A549 (cell line): ENCODE data around the gene BAK1. TPM values are rescaled to one million over a fixed set of nuclear protein-coding genes. Genes with fewer than 3 reads are reported as not detected.

Source experiments
- ATAC-seq, 2 experiments: fragments of 200-7000 bp in 1 of 2; fragments of >200 bp in 1 of 2; cut with Nextera tagmentation in 1 of 2; cut with Tn5 transposase in 1 of 2; 3 replicates each; pipeline versions ENCODE4 v1.8.0 to v1.9.1; 2018 to 2020; ENCODE audit warnings: mild to moderate bottlenecking in 1 of 2, moderate library complexity in 1 of 2
- CTCF ChIA-PET: fragments of 300-600 bp; sonication (Branson Sonifier 250); formaldehyde crosslinking; extraction: SDS; loops from one replicate; lab custom pipeline; 2021; ENCODE audit warnings: antibody characterized with exemption, inconsistent platforms; lab: Yijun Ruan, JAX
- POLR2A ChIA-PET: fragments of 350-600 bp; formaldehyde crosslinking; extraction: SDS; loops from one replicate; lab custom pipeline; 2021; ENCODE audit warnings: antibody characterized with exemption, inconsistent platforms; lab: Yijun Ruan, JAX
- DNase-seq, 2 experiments: peaks; one replicate each; pipeline versions ENCODE4 v3.0.0 to v3.0.0-alpha.2; 2011 to 2016; ENCODE audit warnings: low read depth in 1 of 2, low spot score in 1 of 2
- FAIRE-seq: peaks from 2 replicates; lab custom pipeline; 2011; peaks lifted over from hg19 to GRCh38; lab: Jason Lieb, UNC
- H3K27ac ChIP-seq, 2 experiments: fragments of >200 bp; sonication (Bioruptor Twin); formaldehyde crosslinking; 3 replicates each; pipeline ENCODE4 v1.5.1; 2016 to 2017
- H3K4me1 ChIP-seq: fragments of >200 bp; sonication (Bioruptor Twin); formaldehyde crosslinking; 3 replicates; pipeline ENCODE4 v1.6.1; 2016
- H3K4me2 ChIP-seq: fragments of >200 bp; sonication (Bioruptor Twin); formaldehyde crosslinking; 3 replicates; pipeline ENCODE4 v1.6.1; 2016
- H3K4me3 ChIP-seq: fragments of >200 bp; sonication (Bioruptor Twin); formaldehyde crosslinking; 3 replicates; pipeline ENCODE4 v1.5.1; 2016
- H3K9me3 ChIP-seq: fragments of >200 bp; sonication (Bioruptor Twin); formaldehyde crosslinking; 3 replicates; pipeline ENCODE4 v1.6.1; 2016
- BHLHE40 ChIP-seq: IDR thresholded peaks from 2 replicates; pipeline ENCODE4 v1.6.1; 2012; ENCODE audit warnings: low read depth, low read length, inconsistent platforms
- CHD4 ChIP-seq: fragments of 200-600 bp; sonication (generic); IDR thresholded peaks from 2 replicates; pipeline ENCODE4 v1.6.1; 2016; ENCODE audit warnings: antibody characterized with exemption, mild to moderate bottlenecking, borderline replicate concordance
- ESRRA ChIP-seq: fragments of 150-350 bp; IDR thresholded peaks from 2 replicates; pipeline ENCODE4 v1.6.1; 2014; ENCODE audit warnings: mild to moderate bottlenecking, low read length, borderline replicate concordance
- KDM5A ChIP-seq: fragments of 200-600 bp; sonication (generic); IDR thresholded peaks from 2 replicates; pipeline ENCODE4 v1.6.1; 2016; ENCODE audit warnings: antibody characterized with exemption, mild to moderate bottlenecking
- NFE2L2 ChIP-seq: fragments of 150-350 bp; conservative IDR thresholded peaks from 2 replicates; pipeline ENCODE4 v1.6.1; 2014; ENCODE audit warnings: low read length
- PHF8 ChIP-seq: fragments of 200-600 bp; sonication (generic); IDR thresholded peaks from 2 replicates; pipeline ENCODE4 v1.6.1; 2016; ENCODE audit warnings: low read depth, mild to moderate bottlenecking, antibody characterized with exemption, moderate library complexity, borderline replicate concordance
- WGBS: methylation state at CpG from one replicate; pipeline ENCODE4 v1.1.6; 2017; ENCODE audit errors: missing lambda C conversion rate; 5-methylcytosine and 5-hydroxymethylcytosine counted together
- polyA plus RNA-seq, 4 experiments: library from polyadenylated mRNA; depleted of rRNA in 3 of 4; stranded (reverse); fragments of >200 nt; fragmentation: RNase III in 1 of 4; extraction: RNeasy Plus Mini Kit Qiagen cat#74134 plus additional on column Dnase treatment in 1 of 4; gene quantifications; 2 replicates in 3 of 4; 3 replicates in 1 of 4; pipeline ENCODE4 v1.2.3, GENCODE V29; 2011 to 2017
- TF ChIP-seq, protein P1 (sequence below): IDR thresholded peaks from 2 replicates; pipeline ENCODE4 v1.6.1; 2012; ENCODE audit warnings: low read depth, borderline replicate concordance
- TF ChIP-seq, protein P2 (sequence below): fragments of 200-600 bp; sonication (generic); IDR thresholded peaks from 2 replicates; pipeline ENCODE4 v1.6.1; 2016; ENCODE audit warnings: antibody characterized with exemption, mild to moderate bottlenecking, moderate library complexity
- TF ChIP-seq, protein P3 (sequence below): IDR thresholded peaks from 2 replicates; pipeline ENCODE4 v1.6.1; 2012
- TF ChIP-seq, protein P4 (sequence below): fragments of >200 bp; sonication (Bioruptor Twin); formaldehyde crosslinking; IDR thresholded peaks from 3 replicates; pipeline ENCODE4 v1.6.1; 2016
- TF ChIP-seq, protein P5 (sequence below): fragments of >200 bp; sonication (Bioruptor Twin); formaldehyde crosslinking; IDR thresholded peaks from 3 replicates; pipeline ENCODE4 v1.5.1; 2016
- TF ChIP-seq, protein P6 (sequence below): fragments of 450-650 bp; IDR thresholded peaks from 2 replicates; pipeline ENCODE4 v1.6.1; 2014; ENCODE audit warnings: antibody characterized with exemption
- TF ChIP-seq, protein P7 (sequence below): fragments of 250-450 bp; sonication (Bioruptor Pico); IDR thresholded peaks from 2 replicates; pipeline ENCODE4 v1.5.0; 2020; ENCODE audit warnings: low read depth, mild to moderate bottlenecking, moderate library complexity
- TF ChIP-seq, protein P8 (sequence below): IDR thresholded peaks from 2 replicates; pipeline ENCODE4 v1.6.1; 2012
- TF ChIP-seq, protein P9 (sequence below): fragments of >200 bp; sonication (Bioruptor Twin); formaldehyde crosslinking; IDR thresholded peaks from 2 replicates; pipeline ENCODE4 v1.6.1; 2016

The BAK1 gene
- polyA plus RNA-seq, 2 of the 4 experiments (the other 2 are of a cell fraction), result 11.9 to 19.0 TPM

DNA sequence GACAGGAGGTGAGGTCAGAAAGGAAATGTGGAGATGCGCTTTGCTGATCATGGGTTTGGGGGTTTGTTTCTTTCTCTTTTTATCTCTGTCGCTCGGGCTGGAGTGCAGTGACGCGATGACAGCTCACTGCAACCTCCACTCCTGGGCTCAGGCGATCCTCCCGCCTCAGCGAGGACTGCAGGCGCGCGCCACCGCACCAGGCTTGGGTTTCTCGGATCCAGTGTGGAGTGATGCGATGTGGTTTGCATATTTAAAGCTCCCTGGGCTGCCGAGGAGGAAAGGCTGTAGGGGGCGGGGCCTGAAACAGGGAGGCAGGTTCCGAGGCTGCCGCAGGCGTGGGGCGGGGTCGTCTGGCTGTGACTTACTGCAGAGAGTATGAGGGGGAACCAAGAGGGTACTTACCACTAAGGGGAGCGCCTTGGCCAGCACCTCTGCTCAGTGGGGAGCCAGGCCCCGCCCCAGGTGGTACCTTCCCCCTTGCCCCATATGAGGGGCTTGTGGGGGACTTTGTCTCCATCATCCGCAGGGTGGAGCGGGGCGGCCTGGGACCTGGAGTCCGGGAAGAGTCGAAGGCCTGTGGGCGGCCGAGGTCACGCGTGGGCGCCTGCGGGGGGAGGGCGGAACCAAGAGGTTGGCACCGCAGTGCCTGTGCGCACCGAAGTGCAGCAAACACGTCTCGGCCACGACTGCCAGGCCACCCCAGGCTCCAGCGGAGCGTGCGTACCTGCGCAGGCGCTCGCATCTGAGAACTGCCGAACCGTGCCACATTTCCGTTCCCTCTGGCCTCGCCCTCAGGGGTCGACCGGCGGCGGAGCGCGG, 12.7 kb upstream of the BAK1 start:
- no peak for FAIRE-seq

More for the DNA sequence above, 12.7 kb upstream of the BAK1 start:
- H3K4me1 ChIP-seq, result peaks cover 38% of the 10 kb centered on the region
- CTCF ChIA-PET, result interaction anchor here (0.5 to 9.4 kb wide), 6 partner anchors 13 to 113 kb away, joined by 3 to 177 read pairs (median 5); partner anchors contain the start of genes BAK1 and UQCC2
- H3K4me3 ChIP-seq, result no peak overlapping the region
- no peak overlapping the region for H3K4me2 ChIP-seq
- no peaks in the 10 kb centered on the region for H3K9me3 ChIP-seq
- no peak for ATAC-seq
- 90% methylated on average over 48 of the region's 57 CpGs for WGBS
- peak overlapping the region in 1 of 2 experiments; percentile 52; a peak in 4 of 6 replicates for H3K27ac ChIP-seq
- no peak for DNase-seq
- TF ChIP-seq NFE2L2 (no peak), CHD4 (no peak), KDM5A (no peak), BHLHE40 (no peak), PHF8 (no peak), ESRRA (no peak)
- TF ChIP-seq, protein P1, sequence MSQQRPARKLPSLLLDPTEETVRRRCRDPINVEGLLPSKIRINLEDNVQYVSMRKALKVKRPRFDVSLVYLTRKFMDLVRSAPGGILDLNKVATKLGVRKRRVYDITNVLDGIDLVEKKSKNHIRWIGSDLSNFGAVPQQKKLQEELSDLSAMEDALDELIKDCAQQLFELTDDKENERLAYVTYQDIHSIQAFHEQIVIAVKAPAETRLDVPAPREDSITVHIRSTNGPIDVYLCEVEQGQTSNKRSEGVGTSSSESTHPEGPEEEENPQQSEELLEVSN, result no peak
- TF ChIP-seq, protein P2, sequence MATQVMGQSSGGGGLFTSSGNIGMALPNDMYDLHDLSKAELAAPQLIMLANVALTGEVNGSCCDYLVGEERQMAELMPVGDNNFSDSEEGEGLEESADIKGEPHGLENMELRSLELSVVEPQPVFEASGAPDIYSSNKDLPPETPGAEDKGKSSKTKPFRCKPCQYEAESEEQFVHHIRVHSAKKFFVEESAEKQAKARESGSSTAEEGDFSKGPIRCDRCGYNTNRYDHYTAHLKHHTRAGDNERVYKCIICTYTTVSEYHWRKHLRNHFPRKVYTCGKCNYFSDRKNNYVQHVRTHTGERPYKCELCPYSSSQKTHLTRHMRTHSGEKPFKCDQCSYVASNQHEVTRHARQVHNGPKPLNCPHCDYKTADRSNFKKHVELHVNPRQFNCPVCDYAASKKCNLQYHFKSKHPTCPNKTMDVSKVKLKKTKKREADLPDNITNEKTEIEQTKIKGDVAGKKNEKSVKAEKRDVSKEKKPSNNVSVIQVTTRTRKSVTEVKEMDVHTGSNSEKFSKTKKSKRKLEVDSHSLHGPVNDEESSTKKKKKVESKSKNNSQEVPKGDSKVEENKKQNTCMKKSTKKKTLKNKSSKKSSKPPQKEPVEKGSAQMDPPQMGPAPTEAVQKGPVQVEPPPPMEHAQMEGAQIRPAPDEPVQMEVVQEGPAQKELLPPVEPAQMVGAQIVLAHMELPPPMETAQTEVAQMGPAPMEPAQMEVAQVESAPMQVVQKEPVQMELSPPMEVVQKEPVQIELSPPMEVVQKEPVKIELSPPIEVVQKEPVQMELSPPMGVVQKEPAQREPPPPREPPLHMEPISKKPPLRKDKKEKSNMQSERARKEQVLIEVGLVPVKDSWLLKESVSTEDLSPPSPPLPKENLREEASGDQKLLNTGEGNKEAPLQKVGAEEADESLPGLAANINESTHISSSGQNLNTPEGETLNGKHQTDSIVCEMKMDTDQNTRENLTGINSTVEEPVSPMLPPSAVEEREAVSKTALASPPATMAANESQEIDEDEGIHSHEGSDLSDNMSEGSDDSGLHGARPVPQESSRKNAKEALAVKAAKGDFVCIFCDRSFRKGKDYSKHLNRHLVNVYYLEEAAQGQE, result no peak
- TF ChIP-seq, protein P3, sequence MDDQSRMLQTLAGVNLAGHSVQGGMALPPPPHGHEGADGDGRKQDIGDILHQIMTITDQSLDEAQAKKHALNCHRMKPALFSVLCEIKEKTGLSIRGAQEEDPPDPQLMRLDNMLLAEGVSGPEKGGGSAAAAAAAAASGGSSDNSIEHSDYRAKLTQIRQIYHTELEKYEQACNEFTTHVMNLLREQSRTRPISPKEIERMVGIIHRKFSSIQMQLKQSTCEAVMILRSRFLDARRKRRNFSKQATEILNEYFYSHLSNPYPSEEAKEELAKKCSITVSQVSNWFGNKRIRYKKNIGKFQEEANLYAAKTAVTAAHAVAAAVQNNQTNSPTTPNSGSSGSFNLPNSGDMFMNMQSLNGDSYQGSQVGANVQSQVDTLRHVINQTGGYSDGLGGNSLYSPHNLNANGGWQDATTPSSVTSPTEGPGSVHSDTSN, result no peak
- TF ChIP-seq, protein P4, sequence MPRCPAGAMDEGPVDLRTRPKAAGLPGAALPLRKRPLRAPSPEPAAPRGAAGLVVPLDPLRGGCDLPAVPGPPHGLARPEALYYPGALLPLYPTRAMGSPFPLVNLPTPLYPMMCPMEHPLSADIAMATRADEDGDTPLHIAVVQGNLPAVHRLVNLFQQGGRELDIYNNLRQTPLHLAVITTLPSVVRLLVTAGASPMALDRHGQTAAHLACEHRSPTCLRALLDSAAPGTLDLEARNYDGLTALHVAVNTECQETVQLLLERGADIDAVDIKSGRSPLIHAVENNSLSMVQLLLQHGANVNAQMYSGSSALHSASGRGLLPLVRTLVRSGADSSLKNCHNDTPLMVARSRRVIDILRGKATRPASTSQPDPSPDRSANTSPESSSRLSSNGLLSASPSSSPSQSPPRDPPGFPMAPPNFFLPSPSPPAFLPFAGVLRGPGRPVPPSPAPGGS, result no peak
- TF ChIP-seq, protein P5, sequence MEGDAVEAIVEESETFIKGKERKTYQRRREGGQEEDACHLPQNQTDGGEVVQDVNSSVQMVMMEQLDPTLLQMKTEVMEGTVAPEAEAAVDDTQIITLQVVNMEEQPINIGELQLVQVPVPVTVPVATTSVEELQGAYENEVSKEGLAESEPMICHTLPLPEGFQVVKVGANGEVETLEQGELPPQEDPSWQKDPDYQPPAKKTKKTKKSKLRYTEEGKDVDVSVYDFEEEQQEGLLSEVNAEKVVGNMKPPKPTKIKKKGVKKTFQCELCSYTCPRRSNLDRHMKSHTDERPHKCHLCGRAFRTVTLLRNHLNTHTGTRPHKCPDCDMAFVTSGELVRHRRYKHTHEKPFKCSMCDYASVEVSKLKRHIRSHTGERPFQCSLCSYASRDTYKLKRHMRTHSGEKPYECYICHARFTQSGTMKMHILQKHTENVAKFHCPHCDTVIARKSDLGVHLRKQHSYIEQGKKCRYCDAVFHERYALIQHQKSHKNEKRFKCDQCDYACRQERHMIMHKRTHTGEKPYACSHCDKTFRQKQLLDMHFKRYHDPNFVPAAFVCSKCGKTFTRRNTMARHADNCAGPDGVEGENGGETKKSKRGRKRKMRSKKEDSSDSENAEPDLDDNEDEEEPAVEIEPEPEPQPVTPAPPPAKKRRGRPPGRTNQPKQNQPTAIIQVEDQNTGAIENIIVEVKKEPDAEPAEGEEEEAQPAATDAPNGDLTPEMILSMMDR, result no peak
- TF ChIP-seq, protein P6, sequence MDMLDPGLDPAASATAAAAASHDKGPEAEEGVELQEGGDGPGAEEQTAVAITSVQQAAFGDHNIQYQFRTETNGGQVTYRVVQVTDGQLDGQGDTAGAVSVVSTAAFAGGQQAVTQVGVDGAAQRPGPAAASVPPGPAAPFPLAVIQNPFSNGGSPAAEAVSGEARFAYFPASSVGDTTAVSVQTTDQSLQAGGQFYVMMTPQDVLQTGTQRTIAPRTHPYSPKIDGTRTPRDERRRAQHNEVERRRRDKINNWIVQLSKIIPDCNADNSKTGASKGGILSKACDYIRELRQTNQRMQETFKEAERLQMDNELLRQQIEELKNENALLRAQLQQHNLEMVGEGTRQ, result no peak
- TF ChIP-seq, protein P7, sequence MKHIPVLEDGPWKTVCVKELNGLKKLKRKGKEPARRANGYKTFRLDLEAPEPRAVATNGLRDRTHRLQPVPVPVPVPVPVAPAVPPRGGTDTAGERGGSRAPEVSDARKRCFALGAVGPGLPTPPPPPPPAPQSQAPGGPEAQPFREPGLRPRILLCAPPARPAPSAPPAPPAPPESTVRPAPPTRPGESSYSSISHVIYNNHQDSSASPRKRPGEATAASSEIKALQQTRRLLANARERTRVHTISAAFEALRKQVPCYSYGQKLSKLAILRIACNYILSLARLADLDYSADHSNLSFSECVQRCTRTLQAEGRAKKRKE, result no peak
- TF ChIP-seq, protein P8, sequence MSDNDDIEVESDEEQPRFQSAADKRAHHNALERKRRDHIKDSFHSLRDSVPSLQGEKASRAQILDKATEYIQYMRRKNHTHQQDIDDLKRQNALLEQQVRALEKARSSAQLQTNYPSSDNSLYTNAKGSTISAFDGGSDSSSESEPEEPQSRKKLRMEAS, result no peak
- TF ChIP-seq, protein P9, sequence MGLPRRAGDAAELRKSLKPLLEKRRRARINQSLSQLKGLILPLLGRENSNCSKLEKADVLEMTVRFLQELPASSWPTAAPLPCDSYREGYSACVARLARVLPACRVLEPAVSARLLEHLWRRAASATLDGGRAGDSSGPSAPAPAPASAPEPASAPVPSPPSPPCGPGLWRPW, result no peak
- TF ChIP-seq, all 56 proteins: peak for 0
- POLR2A ChIA-PET, result no interaction called here
